Neuronal stem cell (in vitro differentiated cells): ENCODE results near the gene SLC25A33.
"Not testable (repeated sequence)": the region's sequence is repeated elsewhere in the genome, so short reads cannot be mapped to it uniquely, and the experiment has no call there.

Experiments used
- DNase-seq: peaks from one replicate; pipeline ENCODE4 v3.0.0-alpha.2; 2013; ENCODE audit warnings: low spot score
- H2AFZ ChIP-seq: one replicate; pipeline ENCODE4 v1.6.1; 2013; ENCODE audit warnings: mild to moderate bottlenecking, low read length, inconsistent platforms
- H2AK5ac ChIP-seq: 2 replicates; pipeline ENCODE4 v1.6.1; 2013; ENCODE audit warnings: low read depth, mild to moderate bottlenecking, inconsistent platforms, low read length, moderate library complexity, mixed read lengths
- H2BK120ac ChIP-seq: 2 replicates; pipeline ENCODE4 v1.6.1; 2013; ENCODE audit warnings: low read depth, mild to moderate bottlenecking, inconsistent platforms, low read length, moderate library complexity, mixed read lengths
- H2BK12ac ChIP-seq: one replicate; pipeline ENCODE4 v1.6.1; 2013; ENCODE audit warnings: low read length, inconsistent platforms
- H2BK15ac ChIP-seq: 2 replicates; pipeline ENCODE4 v1.6.1; 2013; ENCODE audit warnings: mild to moderate bottlenecking, low read length, inconsistent platforms, mixed read lengths
- H2BK5ac ChIP-seq: one replicate; pipeline ENCODE4 v1.6.1; 2013; ENCODE audit warnings: inconsistent platforms, mild to moderate bottlenecking, low read length, moderate library complexity
- H3K14ac ChIP-seq: one replicate; pipeline ENCODE4 v1.6.1; 2013; ENCODE audit warnings: low read length, inconsistent platforms
- H3K18ac ChIP-seq: 2 replicates; pipeline ENCODE4 v1.6.1; 2013; ENCODE audit warnings: low read length, inconsistent platforms
- H3K23ac ChIP-seq: 2 replicates; pipeline ENCODE4 v1.6.1; 2013; ENCODE audit warnings: low read depth, mild to moderate bottlenecking, mixed read lengths, low read length, inconsistent platforms; ENCODE audit not compliant: poor library complexity
- H3K27ac ChIP-seq: replicated peaks from 3 replicates; pipeline ENCODE4 v1.5.1; 2013; ENCODE audit warnings: low read length, inconsistent platforms
- H3K27me3 ChIP-seq, 3 experiments: 2 replicates each; pipeline ENCODE4 v1.6.1; 2013; ENCODE audit warnings: low read length in 3 of 3, mild to moderate bottlenecking in 2 of 3, inconsistent platforms in 1 of 3, low read depth in 1 of 3, mixed read lengths in 1 of 3, moderate library complexity in 1 of 3; ENCODE audit not compliant: control insufficient read depth in 3 of 3, insufficient read depth in 3 of 3
- H3K36me3 ChIP-seq, 2 donors: replicated peaks in 1 of 2; 2 replicates each; pipeline ENCODE4 v1.6.1; 2013; ENCODE audit warnings: low read length in 2 of 2; ENCODE audit not compliant: control insufficient read depth in 2 of 2, insufficient read depth in 2 of 2
- H3K4ac ChIP-seq: 2 replicates; pipeline ENCODE4 v1.6.1; 2013; ENCODE audit warnings: inconsistent platforms, mild to moderate bottlenecking, low read length, moderate library complexity
- H3K4me1 ChIP-seq, 2 donors: 1 replicate in 1 of 2; 2 replicates in 1 of 2; pipeline ENCODE4 v1.6.1; 2013; ENCODE audit warnings: low read length in 2 of 2, low read depth in 1 of 2; ENCODE audit not compliant: control insufficient read depth in 2 of 2, insufficient read depth in 1 of 2
- H3K4me2 ChIP-seq: one replicate; pipeline ENCODE4 v1.6.1; 2013; ENCODE audit warnings: mild to moderate bottlenecking, low read length, inconsistent platforms; ENCODE audit not compliant: insufficient read depth, poor library complexity, severe bottlenecking
- H3K4me3 ChIP-seq, 2 donors: 2 replicates each; pipeline ENCODE4 v1.5.1; 2013; ENCODE audit warnings: low read length in 2 of 2, mild to moderate bottlenecking in 2 of 2, inconsistent platforms in 1 of 2, moderate library complexity in 1 of 2
- H3K79me1 ChIP-seq: one replicate; pipeline ENCODE4 v1.6.1; 2013; ENCODE audit warnings: low read depth, mild to moderate bottlenecking, inconsistent platforms, low read length, moderate library complexity
- H3K9ac ChIP-seq: one replicate; pipeline ENCODE4 v1.6.1; 2013; ENCODE audit warnings: mild to moderate bottlenecking, low read depth, low read length, inconsistent platforms; ENCODE audit not compliant: poor library complexity
- H3K9me3 ChIP-seq, 2 donors: replicated peaks in 1 of 2; 2 replicates each; pipeline versions ENCODE3 to v1.6.1; 2013; ENCODE audit warnings: low read length in 2 of 2, mild to moderate bottlenecking in 2 of 2, inconsistent platforms in 1 of 2, low read depth in 1 of 2, mixed read lengths in 1 of 2, moderate library complexity in 1 of 2; ENCODE audit not compliant: control insufficient read depth in 2 of 2, insufficient read depth in 1 of 2
- H4K8ac ChIP-seq: one replicate; pipeline ENCODE4 v1.6.1; 2013; ENCODE audit warnings: low read depth, mild to moderate bottlenecking, inconsistent platforms, low read length, moderate library complexity
- H4K91ac ChIP-seq: one replicate; pipeline ENCODE4 v1.6.1; 2013; ENCODE audit warnings: low read length, low read depth, mild to moderate bottlenecking, inconsistent platforms; ENCODE audit not compliant: poor library complexity
- WGBS, 2 donors: extraction: QIAGEN DNeasy Blood & Tissue Kit; methylation state at CpG; one replicate each; pipeline ENCODE4 v1.1.7; 2013; ENCODE audit warnings: missing lambda C conversion rate in 2 of 2, mixed read lengths in 1 of 2; ENCODE audit not compliant: insufficient read length in 2 of 2, insufficient replicate concordance in 1 of 2; ENCODE audit errors: extremely low coverage in 2 of 2; 5-methylcytosine and 5-hydroxymethylcytosine counted together

Gene SLC25A33

GRCh38 chr1:9560090-9560489, 20.8 kb downstream of the SLC25A33 start:
- H3K27ac ChIP-seq, H3K4ac ChIP-seq, H2BK12ac ChIP-seq, H3K27me3 ChIP-seq, H2BK5ac ChIP-seq, H3K9me3 ChIP-seq, H2AK5ac ChIP-seq, H2AFZ ChIP-seq, H3K4me3 ChIP-seq, H4K8ac ChIP-seq, H2BK120ac ChIP-seq, H3K4me2 ChIP-seq, H3K14ac ChIP-seq, H4K91ac ChIP-seq, H3K9ac ChIP-seq, H2BK15ac ChIP-seq, H3K79me1 ChIP-seq, H3K18ac ChIP-seq, H3K23ac ChIP-seq, DNase-seq, H3K4me1 ChIP-seq: not testable (repeated sequence)
- H3K36me3 ChIP-seq: peaks cover 13 to 70% of the 10 kb centered on the region in 2 donors
- no CpG with 5 or more reads among the region's 17 CpGs for WGBS, 2 donors

DNA sequence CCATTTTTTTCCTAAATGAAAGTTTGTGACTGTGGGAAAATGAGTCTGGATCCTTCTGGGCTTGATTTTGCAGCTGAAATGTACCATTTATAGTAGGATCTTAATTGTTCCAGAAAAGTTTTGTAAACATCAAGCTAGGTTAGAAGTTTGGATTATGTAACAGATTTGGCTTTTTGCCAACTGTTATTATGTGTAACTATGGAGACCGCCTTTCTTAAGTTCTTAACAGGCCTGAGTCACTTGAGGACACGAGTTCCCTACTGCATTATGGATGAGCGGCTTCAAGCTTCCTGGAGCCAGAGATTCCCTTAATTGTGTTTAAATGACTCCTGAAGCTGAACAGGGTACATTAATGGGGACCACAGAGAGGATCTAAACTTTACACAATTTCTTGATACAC, 22.2 kb downstream of the SLC25A33 start:
- H3K9ac ChIP-seq: no peak overlapping the region
- no peak overlapping the region for H3K4ac ChIP-seq
- H2BK5ac ChIP-seq: no peak overlapping the region
- H3K4me2 ChIP-seq: no peak overlapping the region
- H3K79me1 ChIP-seq: no peaks in the 10 kb centered on the region
- H3K27me3 ChIP-seq: no peaks in the 10 kb centered on the region
- no peak overlapping the region for H2AFZ ChIP-seq
- no peak overlapping the region for H4K8ac ChIP-seq
- no peak overlapping the region for H2BK12ac ChIP-seq
- no peak overlapping the region for H2AK5ac ChIP-seq
- no peak overlapping the region for H3K14ac ChIP-seq
- H3K4me1 ChIP-seq: peaks cover 2 to 8% of the 10 kb centered on the region in 2 donors
- DNase-seq: no peak
- WGBS, 2 donors: no CpG with 5 or more reads among the region's 3 CpGs
- H2BK15ac ChIP-seq: no peak overlapping the region
- H3K18ac ChIP-seq: no peak overlapping the region
- no peak overlapping the region for H3K27ac ChIP-seq
- peaks cover 0 to 10% of the 10 kb centered on the region in 2 donors for H3K9me3 ChIP-seq
- no peak overlapping the region for H2BK120ac ChIP-seq
- no peak overlapping the region for H3K23ac ChIP-seq
- H4K91ac ChIP-seq: no peak overlapping the region
- H3K4me3 ChIP-seq: no peak overlapping the region
- peaks cover 4 to 64% of the 10 kb centered on the region in 2 donors for H3K36me3 ChIP-seq

DNA sequence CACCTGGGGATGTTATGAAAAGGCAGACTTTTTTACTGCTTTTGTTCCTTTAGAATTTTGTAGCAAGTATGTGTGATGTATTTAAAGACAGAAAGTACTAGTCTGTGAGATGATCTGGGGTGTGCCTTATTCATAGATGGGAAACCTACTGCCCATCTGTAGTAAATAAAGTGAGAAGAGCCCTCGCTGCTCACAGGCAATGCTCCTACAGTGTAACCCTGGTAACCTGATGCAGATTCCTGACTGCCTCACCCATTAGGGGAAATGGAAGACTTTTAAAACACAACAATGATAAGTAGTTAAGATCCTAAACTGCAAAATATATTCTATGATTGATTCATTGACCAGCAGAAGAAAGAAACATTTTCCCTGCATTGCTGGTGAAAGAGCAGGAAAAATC, 30.0 kb downstream of the SLC25A33 start:
- H3K27ac ChIP-seq: no peak overlapping the region
- H3K23ac ChIP-seq: no peak overlapping the region
- DNase-seq: no peak
- no peaks in the 10 kb centered on the region for H3K4me1 ChIP-seq
- no CpG with 5 or more reads among the region's 1 CpG for WGBS, 2 donors
- no peak overlapping the region for H3K9ac ChIP-seq
- H3K14ac ChIP-seq: no peak overlapping the region
- no peak overlapping the region for H3K18ac ChIP-seq
- H3K9me3 ChIP-seq: peaks cover 0 to 1% of the 10 kb centered on the region in 2 donors
- no peak overlapping the region for H2BK15ac ChIP-seq
- no peak overlapping the region for H3K4ac ChIP-seq
- H3K4me2 ChIP-seq: no peak overlapping the region
- H3K27me3 ChIP-seq: no peaks in the 10 kb centered on the region
- no peak overlapping the region for H2AFZ ChIP-seq
- no peak overlapping the region for H2BK5ac ChIP-seq
- H2BK120ac ChIP-seq: no peak overlapping the region
- H3K36me3 ChIP-seq: peaks cover 8 to 65% of the 10 kb centered on the region in 2 donors
- no peak overlapping the region for H4K91ac ChIP-seq
- H3K79me1 ChIP-seq: no peaks in the 10 kb centered on the region
- no peak overlapping the region for H4K8ac ChIP-seq
- no peak overlapping the region for H3K4me3 ChIP-seq
- H2AK5ac ChIP-seq: no peak overlapping the region
- no peak overlapping the region for H2BK12ac ChIP-seq

DNA sequence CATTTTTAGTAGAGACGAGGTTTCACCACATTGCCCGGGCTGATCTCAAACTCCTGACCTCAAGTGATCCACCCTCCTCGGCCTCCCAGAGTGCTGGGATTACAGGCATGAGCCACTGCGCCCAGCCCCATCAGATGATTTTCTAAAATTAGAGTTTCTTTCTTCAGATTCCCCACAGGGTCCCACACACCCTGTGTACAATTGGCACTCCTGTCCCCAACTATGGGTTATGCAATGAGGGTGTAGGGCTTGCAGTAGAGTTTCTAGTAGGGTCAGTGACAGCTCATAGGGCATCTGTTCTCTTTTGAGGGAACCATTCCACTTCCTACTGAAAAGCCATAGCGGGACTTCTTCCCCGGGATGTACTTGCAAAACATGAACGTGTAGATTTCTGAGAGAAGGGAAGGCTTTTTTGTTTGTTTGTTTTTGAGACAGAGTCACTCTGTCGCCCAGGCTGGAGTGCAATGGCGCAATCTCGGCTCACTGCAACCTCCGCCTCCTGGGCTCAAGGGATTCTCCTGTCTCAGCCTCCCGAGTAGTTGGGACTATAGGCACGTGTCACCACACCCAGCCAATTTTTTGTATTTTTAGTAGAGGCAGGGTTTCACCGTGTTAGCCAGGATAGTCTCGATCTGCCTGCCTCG, 31.7 kb downstream of the SLC25A33 start:
- peaks cover 10 to 63% of the 10 kb centered on the region in 2 donors for H3K36me3 ChIP-seq
- H2AFZ ChIP-seq, H3K4me2 ChIP-seq, H3K27me3 ChIP-seq, H4K8ac ChIP-seq, H3K4me1 ChIP-seq, H3K4ac ChIP-seq, H3K27ac ChIP-seq, H3K79me1 ChIP-seq, H2AK5ac ChIP-seq, DNase-seq, H4K91ac ChIP-seq, H3K23ac ChIP-seq, H3K9ac ChIP-seq, H3K14ac ChIP-seq, H2BK5ac ChIP-seq, H3K9me3 ChIP-seq, H2BK15ac ChIP-seq, H2BK120ac ChIP-seq, H3K18ac ChIP-seq, H2BK12ac ChIP-seq, H3K4me3 ChIP-seq: not testable (repeated sequence)
- WGBS, 2 donors: no CpG with 5 or more reads among the region's 16 CpGs
